KMS-11 (cell line): Measurements from ENCODE around the gene OR4B1.
"Not testable (repeated sequence)": the region's sequence is repeated elsewhere in the genome, so short reads cannot be mapped to it uniquely, and the experiment has no call there.

Experiments
- H2AFZ ChIP-seq: fragments of 200-600 bp; sonication (generic); 2 replicates; pipeline ENCODE4 v1.6.1; 2016; ENCODE audit warnings: antibody characterized with exemption, mixed run types, low read depth
- H3K27ac ChIP-seq: fragments of 200-600 bp; sonication (generic); 2 replicates; pipeline ENCODE4 v1.6.1; 2016; ENCODE audit warnings: mild to moderate bottlenecking, mixed run types
- H3K27me3 ChIP-seq: fragments of 200-600 bp; sonication (generic); 2 replicates; pipeline ENCODE4 v1.6.1; 2017; ENCODE audit warnings: mild to moderate bottlenecking, low read depth, mixed run types, moderate library complexity; ENCODE audit not compliant: insufficient read depth
- H3K36me3 ChIP-seq: fragments of 200-600 bp; sonication (generic); 2 replicates; pipeline ENCODE4 v1.6.1; 2017; ENCODE audit warnings: mild to moderate bottlenecking, mixed run types; ENCODE audit not compliant: insufficient read depth
- H3K4me1 ChIP-seq: fragments of 200-600 bp; sonication (generic); 2 replicates; pipeline ENCODE4 v1.6.1; 2016; ENCODE audit warnings: mild to moderate bottlenecking, low read depth, mixed run types; ENCODE audit not compliant: poor library complexity, severe bottlenecking
- H3K4me2 ChIP-seq: fragments of 200-600 bp; sonication (generic); 2 replicates; pipeline ENCODE4 v1.7.0; 2016; ENCODE audit warnings: mild to moderate bottlenecking, mixed run types
- H3K4me3 ChIP-seq: fragments of 200-600 bp; sonication (generic); IDR thresholded peaks from 2 replicates; pipeline ENCODE4 v1.6.1; 2017; ENCODE audit warnings: low read depth, low read length, mixed read lengths; ENCODE audit not compliant: insufficient read depth
- H3K79me2 ChIP-seq: fragments of 200-600 bp; sonication (generic); 2 replicates; pipeline ENCODE4 v1.6.1; 2016; ENCODE audit warnings: low read depth, mixed run types; ENCODE audit not compliant: insufficient read depth
- H3K9ac ChIP-seq: fragments of 200-600 bp; sonication (generic); 2 replicates; pipeline ENCODE4 v1.6.1; 2016; ENCODE audit warnings: mild to moderate bottlenecking, mixed run types
- H4K20me1 ChIP-seq: fragments of 200-600 bp; sonication (generic); 2 replicates; pipeline ENCODE4 v1.6.1; 2016; ENCODE audit warnings: mild to moderate bottlenecking, mixed run types; ENCODE audit not compliant: insufficient read depth
- TF ChIP-seq, protein P1 (sequence below): fragments of 200-600 bp; sonication (generic); conservative IDR thresholded peaks from 2 replicates; pipeline ENCODE4 v1.6.1; 2017; ENCODE audit warnings: low read depth, mild to moderate bottlenecking, antibody characterized with exemption, low read length, moderate library complexity, mixed read lengths

OR4B1 gene

DNA sequence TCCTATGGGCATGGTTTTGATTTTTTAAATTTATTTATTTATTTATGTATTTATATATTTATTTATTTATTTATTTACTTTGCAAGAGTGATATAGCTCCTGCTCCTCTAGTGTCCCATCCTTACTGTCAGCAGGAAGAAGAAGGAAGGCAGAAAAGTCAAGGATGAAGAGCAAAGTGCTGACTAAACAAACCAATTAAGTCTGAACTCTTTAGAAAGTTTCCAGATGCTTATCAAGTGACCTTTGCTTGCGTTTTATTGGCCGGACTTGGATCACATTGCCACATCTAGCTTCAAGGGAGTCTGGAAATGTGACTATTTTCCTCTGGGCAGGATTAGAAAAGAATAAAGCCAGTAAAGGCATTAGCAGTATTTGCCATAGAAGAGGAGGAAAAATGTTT is 8.7 kb upstream of the OR4B1 start:
- no peaks in the 10 kb centered on the region for H3K36me3 ChIP-seq
- no peak overlapping the region for H2AFZ ChIP-seq
- TF ChIP-seq, protein P1, sequence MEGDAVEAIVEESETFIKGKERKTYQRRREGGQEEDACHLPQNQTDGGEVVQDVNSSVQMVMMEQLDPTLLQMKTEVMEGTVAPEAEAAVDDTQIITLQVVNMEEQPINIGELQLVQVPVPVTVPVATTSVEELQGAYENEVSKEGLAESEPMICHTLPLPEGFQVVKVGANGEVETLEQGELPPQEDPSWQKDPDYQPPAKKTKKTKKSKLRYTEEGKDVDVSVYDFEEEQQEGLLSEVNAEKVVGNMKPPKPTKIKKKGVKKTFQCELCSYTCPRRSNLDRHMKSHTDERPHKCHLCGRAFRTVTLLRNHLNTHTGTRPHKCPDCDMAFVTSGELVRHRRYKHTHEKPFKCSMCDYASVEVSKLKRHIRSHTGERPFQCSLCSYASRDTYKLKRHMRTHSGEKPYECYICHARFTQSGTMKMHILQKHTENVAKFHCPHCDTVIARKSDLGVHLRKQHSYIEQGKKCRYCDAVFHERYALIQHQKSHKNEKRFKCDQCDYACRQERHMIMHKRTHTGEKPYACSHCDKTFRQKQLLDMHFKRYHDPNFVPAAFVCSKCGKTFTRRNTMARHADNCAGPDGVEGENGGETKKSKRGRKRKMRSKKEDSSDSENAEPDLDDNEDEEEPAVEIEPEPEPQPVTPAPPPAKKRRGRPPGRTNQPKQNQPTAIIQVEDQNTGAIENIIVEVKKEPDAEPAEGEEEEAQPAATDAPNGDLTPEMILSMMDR: no peak
- H3K79me2 ChIP-seq: no peaks in the 10 kb centered on the region
- no peak overlapping the region for H3K4me3 ChIP-seq
- no peaks in the 10 kb centered on the region for H3K27me3 ChIP-seq
- H3K9ac ChIP-seq: no peak overlapping the region
- no peaks in the 10 kb centered on the region for H3K4me1 ChIP-seq
- H3K4me2 ChIP-seq: no peak overlapping the region
- no peaks in the 10 kb centered on the region for H4K20me1 ChIP-seq
- H3K27ac ChIP-seq: no peak overlapping the region

DNA sequence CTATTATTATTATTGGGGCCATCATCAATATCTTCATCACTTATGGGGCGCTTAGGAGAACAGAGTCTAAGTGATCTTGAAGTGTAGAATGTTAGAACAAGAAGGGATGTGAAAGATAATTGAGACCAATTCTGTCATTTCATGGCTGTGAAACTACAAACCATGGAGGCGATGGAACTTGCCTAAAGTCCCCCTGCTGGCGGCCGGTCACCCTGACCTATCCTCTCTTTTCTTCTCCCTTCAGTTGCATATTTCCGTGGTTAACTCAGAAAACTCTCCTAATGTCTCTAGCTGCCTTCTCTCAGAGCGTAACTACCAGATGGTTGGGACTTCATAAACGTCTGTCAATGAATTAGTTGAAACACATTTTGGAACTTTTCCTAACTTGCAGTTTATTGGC is 6.6 kb upstream of the OR4B1 start:
- Histone ChIP-seq H3K27me3 (no peaks in the 10 kb centered on the region), H3K4me2 (no peak overlapping the region), H3K4me3 (no peak overlapping the region), H3K27ac (no peak overlapping the region), H3K79me2 (no peaks in the 10 kb centered on the region), H3K36me3 (no peaks in the 10 kb centered on the region), H3K9ac (no peak overlapping the region), H2AFZ (no peak overlapping the region), H3K4me1 (no peaks in the 10 kb centered on the region), H4K20me1 (no peaks in the 10 kb centered on the region)
- TF ChIP-seq, protein P1: no peak

DNA sequence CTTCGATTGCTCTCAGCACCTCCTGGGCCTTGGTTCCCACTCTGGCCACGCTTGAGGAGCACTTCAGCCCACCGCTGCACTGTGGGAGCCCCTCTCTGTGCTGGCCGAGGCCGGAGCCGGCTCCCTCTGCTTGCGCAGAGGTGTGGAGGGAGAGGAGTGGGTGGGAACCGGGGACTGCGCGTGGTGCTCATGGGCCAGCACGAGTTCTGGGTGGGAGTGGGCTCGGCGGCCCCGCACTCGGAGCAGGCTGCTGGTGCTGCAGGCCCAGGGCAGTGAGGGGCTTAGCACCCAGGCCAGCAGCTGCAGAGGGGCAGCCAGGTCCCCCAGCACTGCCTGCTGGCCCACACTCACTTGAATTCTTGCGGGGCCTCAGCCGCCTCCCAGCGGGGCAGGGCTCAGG is 12.2 kb downstream of the OR4B1 start:
- TF ChIP-seq, protein P1: no peak

DNA sequence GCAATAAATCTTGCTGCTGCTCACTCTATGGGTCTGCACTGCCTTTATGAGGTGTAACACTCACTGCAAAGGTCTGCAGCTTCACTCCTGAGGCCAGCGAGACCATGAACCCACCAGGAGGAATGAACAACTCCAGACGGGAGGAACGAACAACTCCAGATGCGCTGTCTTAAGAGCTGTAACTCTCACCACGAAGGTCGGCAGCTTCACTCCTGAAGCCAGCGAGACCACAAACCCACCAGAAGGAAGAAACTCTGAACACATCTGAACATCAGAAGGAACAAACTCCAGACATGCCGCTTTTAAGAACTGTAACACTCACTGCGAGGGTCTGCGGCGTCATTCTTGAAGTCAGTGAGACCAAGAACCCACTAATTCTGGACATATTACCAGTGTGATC is 13.4 kb downstream of the OR4B1 start:
- H4K20me1 ChIP-seq, H2AFZ ChIP-seq, H3K9ac ChIP-seq, H3K4me2 ChIP-seq, H3K36me3 ChIP-seq, H3K4me3 ChIP-seq, H3K79me2 ChIP-seq, H3K27ac ChIP-seq, H3K4me1 ChIP-seq, H3K27me3 ChIP-seq: not testable (repeated sequence)

More for the DNA sequence above, 12.2 kb downstream of the OR4B1 start:
- Histone ChIP-seq H3K4me3 (no peak overlapping the region), H3K4me1 (no peaks in the 10 kb centered on the region), H3K27ac (no peak overlapping the region), H3K9ac (no peak overlapping the region), H3K36me3 (no peaks in the 10 kb centered on the region), H3K79me2 (no peaks in the 10 kb centered on the region), H2AFZ (no peak overlapping the region), H4K20me1 (no peaks in the 10 kb centered on the region), H3K27me3 (no peaks in the 10 kb centered on the region), H3K4me2 (no peak overlapping the region)

DNA sequence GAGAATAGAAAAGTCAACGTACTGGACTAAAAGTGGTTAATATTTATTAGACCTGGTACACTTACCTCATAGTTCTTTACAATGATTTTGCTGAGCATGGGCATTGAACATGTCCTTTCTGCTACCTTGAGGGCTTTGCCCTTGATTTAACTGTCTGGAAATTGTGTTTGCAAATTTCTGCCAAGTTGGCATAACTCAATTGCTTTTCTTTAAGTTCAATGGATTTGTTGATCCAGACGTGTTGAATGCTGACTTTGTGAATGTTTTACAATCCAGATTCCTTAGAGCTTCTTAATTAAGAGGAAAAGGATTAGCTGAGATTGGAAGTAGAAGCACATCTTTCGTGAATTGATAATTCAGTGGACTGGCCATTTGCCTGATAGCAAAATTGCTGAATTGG is 21.1 kb downstream of the OR4B1 start:
- Histone ChIP-seq H4K20me1 (no peaks in the 10 kb centered on the region), H3K36me3 (no peaks in the 10 kb centered on the region), H3K9ac (no peak overlapping the region), H3K4me3 (no peak overlapping the region), H3K79me2 (no peaks in the 10 kb centered on the region), H3K4me2 (no peak overlapping the region), H3K4me1 (no peaks in the 10 kb centered on the region), H3K27ac (no peak overlapping the region), H3K27me3 (no peaks in the 10 kb centered on the region), H2AFZ (no peak overlapping the region)
- TF ChIP-seq, protein P1: no peak
